Breast epithelium (tissue), 3 donors: ENCODE measurements around the gene CYTH1.

Experiments
- POLR2A ChIP-seq: fragments of 450-650 bp; IDR thresholded peaks from one replicate; pipeline ENCODE4 v1.6.1; 2016; ENCODE audit warnings: antibody characterized with exemption, mild to moderate bottlenecking, moderate library complexity
- TF ChIP-seq, protein P1 (sequence below), 3 donors: fragments of 450-650 bp; IDR thresholded peaks; one replicate each; pipeline ENCODE4 v1.5.1; 2016 to 2017; ENCODE audit warnings: antibody characterized with exemption in 3 of 3, mild to moderate bottlenecking in 3 of 3, moderate library complexity in 3 of 3

DNA sequence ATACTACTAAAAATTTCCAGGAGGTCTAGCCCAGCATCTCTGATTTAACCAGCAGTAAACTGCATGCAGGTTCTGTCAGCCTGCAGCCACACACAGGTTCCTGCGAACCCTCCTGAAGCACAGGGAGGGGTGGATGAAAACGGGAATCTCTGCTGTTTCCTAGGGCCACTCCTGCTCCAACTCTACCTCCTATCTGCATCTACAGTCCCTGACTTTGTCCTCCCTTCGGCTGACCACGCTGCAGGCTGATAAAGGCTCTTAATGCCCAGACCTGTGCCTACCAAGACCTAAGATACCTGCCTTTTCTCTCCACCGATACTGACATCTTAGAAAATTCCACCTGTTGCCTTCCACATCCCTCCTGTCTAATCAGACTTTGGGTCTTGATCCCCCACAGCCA lies 50.2 kb downstream of the CYTH1 start:
- TF ChIP-seq, protein P1, sequence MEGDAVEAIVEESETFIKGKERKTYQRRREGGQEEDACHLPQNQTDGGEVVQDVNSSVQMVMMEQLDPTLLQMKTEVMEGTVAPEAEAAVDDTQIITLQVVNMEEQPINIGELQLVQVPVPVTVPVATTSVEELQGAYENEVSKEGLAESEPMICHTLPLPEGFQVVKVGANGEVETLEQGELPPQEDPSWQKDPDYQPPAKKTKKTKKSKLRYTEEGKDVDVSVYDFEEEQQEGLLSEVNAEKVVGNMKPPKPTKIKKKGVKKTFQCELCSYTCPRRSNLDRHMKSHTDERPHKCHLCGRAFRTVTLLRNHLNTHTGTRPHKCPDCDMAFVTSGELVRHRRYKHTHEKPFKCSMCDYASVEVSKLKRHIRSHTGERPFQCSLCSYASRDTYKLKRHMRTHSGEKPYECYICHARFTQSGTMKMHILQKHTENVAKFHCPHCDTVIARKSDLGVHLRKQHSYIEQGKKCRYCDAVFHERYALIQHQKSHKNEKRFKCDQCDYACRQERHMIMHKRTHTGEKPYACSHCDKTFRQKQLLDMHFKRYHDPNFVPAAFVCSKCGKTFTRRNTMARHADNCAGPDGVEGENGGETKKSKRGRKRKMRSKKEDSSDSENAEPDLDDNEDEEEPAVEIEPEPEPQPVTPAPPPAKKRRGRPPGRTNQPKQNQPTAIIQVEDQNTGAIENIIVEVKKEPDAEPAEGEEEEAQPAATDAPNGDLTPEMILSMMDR (IDR thresholded peaks at IDR 0.05): no peak
- no peak for TF ChIP-seq POLR2A
